ENCODE results near the gene PRIM2. TPM values are rescaled to one million over a fixed set of nuclear protein-coding genes. Genes with fewer than 3 reads are reported as not detected.
A peak's percentile ranks its signal among the peaks of the same experiment; 100 is the strongest.

The PRIM2 gene
- total and polyA plus RNA-seq, 8 donors = 1.6 to 7.2 (median 3.3) TPM

DNA sequence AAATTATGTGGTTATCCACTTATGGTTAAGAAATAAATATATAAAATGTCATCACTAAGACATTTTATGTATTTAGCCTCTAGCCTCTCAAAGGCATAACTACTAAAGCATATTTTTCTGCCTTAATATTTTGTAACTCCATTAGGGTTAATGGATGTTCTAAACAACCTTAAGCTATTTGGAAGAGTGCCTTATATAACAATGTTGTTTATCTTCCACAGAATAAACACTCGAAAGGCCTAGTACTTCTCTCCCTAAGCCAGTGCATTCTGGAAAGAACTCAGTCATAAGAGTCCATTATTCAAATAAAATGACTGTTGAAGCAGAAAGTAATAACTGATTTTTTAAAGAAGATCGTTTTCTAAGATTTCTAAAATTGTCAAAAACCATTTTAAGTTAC is 15.0 kb upstream of the PRIM2 start:
- H3K9me3 ChIP-seq = no peaks in the 10 kb centered on the region
- H3K4me3 ChIP-seq = no peak overlapping the region
- TF ChIP-seq, protein P1, sequence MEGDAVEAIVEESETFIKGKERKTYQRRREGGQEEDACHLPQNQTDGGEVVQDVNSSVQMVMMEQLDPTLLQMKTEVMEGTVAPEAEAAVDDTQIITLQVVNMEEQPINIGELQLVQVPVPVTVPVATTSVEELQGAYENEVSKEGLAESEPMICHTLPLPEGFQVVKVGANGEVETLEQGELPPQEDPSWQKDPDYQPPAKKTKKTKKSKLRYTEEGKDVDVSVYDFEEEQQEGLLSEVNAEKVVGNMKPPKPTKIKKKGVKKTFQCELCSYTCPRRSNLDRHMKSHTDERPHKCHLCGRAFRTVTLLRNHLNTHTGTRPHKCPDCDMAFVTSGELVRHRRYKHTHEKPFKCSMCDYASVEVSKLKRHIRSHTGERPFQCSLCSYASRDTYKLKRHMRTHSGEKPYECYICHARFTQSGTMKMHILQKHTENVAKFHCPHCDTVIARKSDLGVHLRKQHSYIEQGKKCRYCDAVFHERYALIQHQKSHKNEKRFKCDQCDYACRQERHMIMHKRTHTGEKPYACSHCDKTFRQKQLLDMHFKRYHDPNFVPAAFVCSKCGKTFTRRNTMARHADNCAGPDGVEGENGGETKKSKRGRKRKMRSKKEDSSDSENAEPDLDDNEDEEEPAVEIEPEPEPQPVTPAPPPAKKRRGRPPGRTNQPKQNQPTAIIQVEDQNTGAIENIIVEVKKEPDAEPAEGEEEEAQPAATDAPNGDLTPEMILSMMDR (IDR thresholded peaks at IDR 0.05) = no peak
- no peaks in the 10 kb centered on the region for H3K4me1 ChIP-seq
- ATAC-seq (no peak), FAIRE-seq (peak; percentile 34), DNase-seq (no peak)
- H3K36me3 ChIP-seq = no peaks in the 10 kb centered on the region
- H3K27ac ChIP-seq = no peak overlapping the region
- no peaks in the 10 kb centered on the region for H3K27me3 ChIP-seq
- 27 to 30% methylated on average over 2 of the region's 2 CpGs for WGBS, 2 donors
- intact Hi-C loops (cut with DNase I) = no loop called here

GRCh38 chr6:57303931-57304681 is 13.3 kb upstream of the PRIM2 start:
- Histone ChIP-seq H3K4me1 (no peaks in the 10 kb centered on the region), H3K27ac (no peak overlapping the region), H3K36me3 (no peaks in the 10 kb centered on the region), H3K27me3 (peaks cover 0 to 4% (median 0%) of the 10 kb centered on the region in 4 donors), H3K4me3 (no peak overlapping the region), H3K9me3 (no peaks in the 10 kb centered on the region)
- ATAC-seq (peak in 1 of 4 donors; percentile 41), DNase-seq (no peak), FAIRE-seq (no peak)
- TF ChIP-seq, protein P1 (IDR thresholded peaks at IDR 0.05) = no peak
- WGBS, 2 donors = 83 to 94% methylated on average over 1 of the region's 1 CpG
- intact Hi-C loops (cut with DNase I) = no loop called here

- DNase-seq (no peak), ATAC-seq (no peak), FAIRE-seq (peak; percentile 51)
- Histone ChIP-seq H3K9me3 (no peaks in the 10 kb centered on the region), H3K27ac (no peak overlapping the region), H3K4me1 (no peaks in the 10 kb centered on the region), H3K36me3 (no peaks in the 10 kb centered on the region), H3K4me3 (no peak overlapping the region), H3K27me3 (peaks cover 0 to 4% (median 0%) of the 10 kb centered on the region in 4 donors)
- TF ChIP-seq, protein P1 (IDR thresholded peaks at IDR 0.05) = no peak
- intact Hi-C loops (cut with DNase I) = no loop called here
- WGBS, 2 donors = 36 to 43% methylated on average over 3 of the region's 3 CpGs
Observed at GRCh38 chr6:57305107-57305506, 12.3 kb upstream of the PRIM2 start.

- peaks cover 0 to 4% (median 0%) of the 10 kb centered on the region in 4 donors for H3K27me3 ChIP-seq
- no peak overlapping the region for H3K27ac ChIP-seq
- H3K36me3 ChIP-seq = no peaks in the 10 kb centered on the region
- H3K4me3 ChIP-seq = no peak overlapping the region
- no peaks in the 10 kb centered on the region for H3K4me1 ChIP-seq
- TF ChIP-seq, protein P1 (IDR thresholded peaks at IDR 0.05) = no peak
- peak in 1 of 4 donors; percentile 36 for ATAC-seq
- FAIRE-seq = peak; percentile 47
- intact Hi-C loops (cut with DNase I) = no loop called here
- no peaks in the 10 kb centered on the region for H3K9me3 ChIP-seq
- no peak for DNase-seq
- 50 to 56% methylated on average over 2 of the region's 2 CpGs for WGBS, 2 donors
Observed at GRCh38 chr6:57305761-57306160, 11.7 kb upstream of the PRIM2 start.

GRCh38 chr6:57306273-57306672 is 11.2 kb upstream of the PRIM2 start:
- Histone ChIP-seq H3K9me3 (no peaks in the 10 kb centered on the region), H3K36me3 (no peaks in the 10 kb centered on the region), H3K27ac (no peak overlapping the region), H3K4me1 (no peaks in the 10 kb centered on the region), H3K4me3 (no peak overlapping the region), H3K27me3 (peaks cover 0 to 4% (median 0%) of the 10 kb centered on the region in 4 donors)
- WGBS, 2 donors = 43 to 64% methylated on average over 5 of the region's 5 CpGs
- DNase-seq (no peak), FAIRE-seq (no peak), ATAC-seq (no peak)
- intact Hi-C loops (cut with DNase I) = no loop called here
- TF ChIP-seq, protein P1 (IDR thresholded peaks at IDR 0.05) = no peak

Data from pancreas (tissue), 10 donors.